ENCODE data around the gene HPGD. TPM values are rescaled to one million over a fixed set of nuclear protein-coding genes. Genes with fewer than 3 reads are reported as not detected.

The HPGD gene
- total and polyA plus RNA-seq, 7 donors: 0.40 to 6.5 (median 0.98) TPM

DNA sequence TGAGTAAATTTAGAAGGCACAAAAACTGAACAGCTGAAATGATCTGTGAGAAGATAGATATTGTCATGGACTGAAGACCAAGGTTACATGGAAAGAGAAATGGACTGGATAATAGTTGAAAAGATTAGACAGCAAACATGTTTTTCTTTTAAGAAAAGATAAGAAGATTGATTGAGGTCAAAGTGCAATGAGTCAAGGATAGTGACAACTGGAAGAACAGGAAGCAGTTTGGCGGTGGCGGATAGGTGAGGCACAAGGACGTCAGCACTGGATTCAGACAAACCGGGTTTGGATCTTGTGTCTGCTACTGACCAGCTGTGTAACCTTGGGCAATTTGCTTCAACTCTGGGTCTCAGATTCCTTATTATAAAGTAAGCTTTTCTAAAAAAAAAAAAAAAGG is 2.0 kb upstream of the HPGD start:
- no peak for DNase-seq
- WGBS, 3 donors: 66 to 71% (median 70%) methylated on average over 4 of the region's 4 CpGs
- TF ChIP-seq, protein P1, sequence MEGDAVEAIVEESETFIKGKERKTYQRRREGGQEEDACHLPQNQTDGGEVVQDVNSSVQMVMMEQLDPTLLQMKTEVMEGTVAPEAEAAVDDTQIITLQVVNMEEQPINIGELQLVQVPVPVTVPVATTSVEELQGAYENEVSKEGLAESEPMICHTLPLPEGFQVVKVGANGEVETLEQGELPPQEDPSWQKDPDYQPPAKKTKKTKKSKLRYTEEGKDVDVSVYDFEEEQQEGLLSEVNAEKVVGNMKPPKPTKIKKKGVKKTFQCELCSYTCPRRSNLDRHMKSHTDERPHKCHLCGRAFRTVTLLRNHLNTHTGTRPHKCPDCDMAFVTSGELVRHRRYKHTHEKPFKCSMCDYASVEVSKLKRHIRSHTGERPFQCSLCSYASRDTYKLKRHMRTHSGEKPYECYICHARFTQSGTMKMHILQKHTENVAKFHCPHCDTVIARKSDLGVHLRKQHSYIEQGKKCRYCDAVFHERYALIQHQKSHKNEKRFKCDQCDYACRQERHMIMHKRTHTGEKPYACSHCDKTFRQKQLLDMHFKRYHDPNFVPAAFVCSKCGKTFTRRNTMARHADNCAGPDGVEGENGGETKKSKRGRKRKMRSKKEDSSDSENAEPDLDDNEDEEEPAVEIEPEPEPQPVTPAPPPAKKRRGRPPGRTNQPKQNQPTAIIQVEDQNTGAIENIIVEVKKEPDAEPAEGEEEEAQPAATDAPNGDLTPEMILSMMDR (IDR thresholded peaks at IDR 0.05): no peak
- H3K4me3 ChIP-seq: no peak overlapping the region
- H3K9me3 ChIP-seq: no peaks in the 10 kb centered on the region
- no peak for ATAC-seq
- no peaks in the 10 kb centered on the region for H3K36me3 ChIP-seq (ENCODE audit: insufficient read depth in 1 of 2, low read depth in 1 of 2)
- H3K27ac ChIP-seq: no peak overlapping the region
- H3K4me1 ChIP-seq: no peaks in the 10 kb centered on the region
- H3K27me3 ChIP-seq (ENCODE audit: insufficient read depth in 3 of 3, low read length in 2 of 3): peaks cover 0 to 18% (median 0%) of the 10 kb centered on the region in 3 donors
- intact Hi-C loops (cut with DNase I): no loop called here

DNA sequence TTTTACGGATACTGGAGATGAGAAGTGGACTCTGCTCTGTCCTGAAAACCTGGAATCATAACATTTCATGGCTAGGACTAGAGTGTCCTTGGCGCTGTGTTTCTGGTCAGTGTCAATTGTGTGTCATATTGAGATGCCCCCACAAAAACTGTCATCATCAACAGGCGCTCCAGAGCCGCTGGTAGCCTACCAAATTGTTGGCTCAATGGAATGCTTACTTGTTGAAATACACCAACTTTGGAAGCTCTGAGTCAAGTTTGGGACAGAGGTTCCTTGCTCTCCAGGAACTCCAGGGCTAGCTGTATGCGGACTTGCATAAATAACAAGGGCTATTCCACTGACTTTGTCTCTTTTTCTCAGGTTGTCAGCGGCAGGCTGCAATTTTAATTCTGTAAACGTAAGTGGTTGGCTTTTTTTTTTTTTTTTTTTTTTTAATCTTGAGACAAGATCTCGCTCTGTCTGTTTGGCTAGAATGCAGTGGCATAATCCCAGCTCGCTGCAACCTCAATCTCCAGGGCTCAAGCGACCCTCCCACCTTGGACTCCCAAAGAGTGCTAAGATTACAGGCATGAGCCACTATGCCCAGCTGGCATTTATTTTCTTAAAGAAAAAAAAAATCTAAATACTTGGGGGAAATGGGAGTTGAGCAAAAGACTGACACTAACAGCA is 871 bp upstream of the HPGD start:
- 12 to 19% (median 16%) methylated on average over 10 of the region's 10 CpGs for WGBS, 3 donors
- ATAC-seq: peak in 2 of 4 donors; percentile 49
- TF ChIP-seq, protein P1 (IDR thresholded peaks at IDR 0.05): no peak
- Histone ChIP-seq H3K27ac (no peak overlapping the region), H3K9me3 (no peaks in the 10 kb centered on the region), H3K36me3 (ENCODE audit: insufficient read depth in 1 of 2, low read depth in 1 of 2) (no peaks in the 10 kb centered on the region), H3K27me3 (ENCODE audit: insufficient read depth in 3 of 3, low read length in 2 of 3) (peaks cover 0 to 18% (median 0%) of the 10 kb centered on the region in 3 donors), H3K4me3 (peak overlapping the region; percentile 72), H3K4me1 (no peaks in the 10 kb centered on the region)
- intact Hi-C loops (cut with DNase I): no loop called here
- no peak for DNase-seq

DNA sequence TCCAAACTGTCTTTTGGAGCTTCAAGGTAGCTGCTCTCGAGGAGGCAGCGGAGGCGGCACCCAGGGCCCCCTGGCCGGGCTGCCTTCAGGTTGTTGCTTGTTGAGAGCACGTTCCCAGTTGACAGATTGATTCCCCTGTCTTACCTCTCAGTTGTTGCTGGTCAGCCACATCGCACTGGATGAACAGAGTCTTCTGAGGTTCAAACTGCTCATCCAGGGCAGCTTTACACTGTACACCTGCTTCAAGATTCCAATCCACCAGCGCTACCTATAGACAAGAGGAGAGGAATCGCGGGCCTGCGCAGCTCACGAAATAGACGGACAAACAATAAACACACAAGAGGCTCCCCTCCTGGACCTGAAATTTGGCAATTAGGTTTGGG is 497 bp downstream of the HPGD start:
- Histone ChIP-seq H3K36me3 (ENCODE audit: insufficient read depth in 1 of 2, low read depth in 1 of 2) (no peaks in the 10 kb centered on the region), H3K27ac (no peak overlapping the region), H3K4me1 (no peaks in the 10 kb centered on the region), H3K9me3 (no peaks in the 10 kb centered on the region), H3K27me3 (ENCODE audit: insufficient read depth in 3 of 3, low read length in 2 of 3) (peaks cover 0 to 18% (median 0%) of the 10 kb centered on the region in 3 donors), H3K4me3 (peak overlapping the region; percentile 72)
- peak in 1 of 2 donors; percentile 52 for DNase-seq
- intact Hi-C loops (cut with DNase I): no loop called here
- WGBS, 3 donors: 6 to 9% (median 8%) methylated on average over 12 of the region's 12 CpGs
- TF ChIP-seq, protein P1 (IDR thresholded peaks at IDR 0.05): no peak
- ATAC-seq: peak; percentile 17 to 39 (median 30)

DNA sequence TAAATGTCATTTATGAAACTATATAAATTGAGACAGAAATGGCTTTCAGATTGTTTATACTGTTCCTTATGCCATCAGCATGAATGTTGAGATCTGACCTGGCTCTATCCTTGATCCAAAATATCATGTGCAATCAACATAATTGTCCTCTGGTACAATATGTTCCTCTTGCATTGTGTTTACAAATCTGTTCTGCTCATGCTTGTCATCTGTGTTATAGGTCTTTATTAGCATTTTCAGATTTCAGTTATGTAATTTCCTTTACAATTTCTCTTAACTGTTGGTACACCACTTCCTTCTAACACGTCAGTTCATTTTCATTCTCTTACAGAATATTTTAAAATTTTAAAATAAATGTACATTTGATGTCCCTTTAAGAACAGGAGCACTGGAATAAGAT is 1.6 kb downstream of the HPGD start:
- DNase-seq: no peak
- Histone ChIP-seq H3K9me3 (no peaks in the 10 kb centered on the region), H3K27ac (no peak overlapping the region), H3K27me3 (ENCODE audit: insufficient read depth in 3 of 3, low read length in 2 of 3) (peaks cover 0 to 18% (median 0%) of the 10 kb centered on the region in 3 donors), H3K36me3 (ENCODE audit: insufficient read depth in 1 of 2, low read depth in 1 of 2) (no peaks in the 10 kb centered on the region), H3K4me1 (no peaks in the 10 kb centered on the region), H3K4me3 (no peak overlapping the region)
- TF ChIP-seq, protein P1 (IDR thresholded peaks at IDR 0.05): no peak
- ATAC-seq: no peak
- intact Hi-C loops (cut with DNase I): no loop called here
- 72 to 79% (median 74%) methylated on average over 1 of the region's 1 CpG for WGBS, 3 donors
